DMS 273 treated with DMSO at 0.1 percent for 48 hours (cell line): ENCODE data around the gene CTDP1.
"Not testable (repeated sequence)": the region's sequence is repeated elsewhere in the genome, so short reads cannot be mapped to it uniquely, and the experiment has no call there.

ENCODE experiments used
- DNase-seq: peaks from one replicate; lab custom pipeline; 2025; lab: John Stamatoyannopoulos, UW

Gene CTDP1

GRCh38 chr18:79681484-79682387 lies 2.1 kb downstream of the CTDP1 start:
- DNase-seq: no peak

- DNase-seq: no peak
Measured at GRCh38 chr18:79682481-79682880, 2.9 kb downstream of the CTDP1 start.

GRCh38 chr18:79682894-79683625 lies 3.5 kb downstream of the CTDP1 start:
- DNase-seq: no peak

- no peak for DNase-seq
Measured at GRCh38 chr18:79683626-79684282, 4.2 kb downstream of the CTDP1 start.

- no peak for DNase-seq
Measured at GRCh38 chr18:79684283-79684631, 4.7 kb downstream of the CTDP1 start.

- no peak for DNase-seq
Measured at GRCh38 chr18:79684787-79685186, 5.2 kb downstream of the CTDP1 start.

GRCh38 chr18:79685281-79685680 lies 5.7 kb downstream of the CTDP1 start:
- no peak for DNase-seq

GRCh38 chr18:79685971-79686370 lies 6.4 kb downstream of the CTDP1 start:
- no peak for DNase-seq

- no peak for DNase-seq
Measured at GRCh38 chr18:79687806-79688205, 8.2 kb downstream of the CTDP1 start.

- DNase-seq: no peak
Measured at GRCh38 chr18:79690071-79690470, 10.5 kb downstream of the CTDP1 start.

- DNase-seq: no peak
Measured at GRCh38 chr18:79690586-79691482, 11.2 kb downstream of the CTDP1 start.

- no peak for DNase-seq
Measured at GRCh38 chr18:79692056-79692455, 12.5 kb downstream of the CTDP1 start.

GRCh38 chr18:79692886-79693285 lies 13.3 kb downstream of the CTDP1 start:
- no peak for DNase-seq

- no peak for DNase-seq
Measured at GRCh38 chr18:79693561-79694205, 14.1 kb downstream of the CTDP1 start.

GRCh38 chr18:79694206-79694894 lies 14.7 kb downstream of the CTDP1 start:
- DNase-seq: not testable (repeated sequence)

GRCh38 chr18:79694895-79695213 lies 15.3 kb downstream of the CTDP1 start:
- no peak for DNase-seq

- DNase-seq: no peak
Measured at GRCh38 chr18:79695269-79695668, 15.7 kb downstream of the CTDP1 start.

GRCh38 chr18:79695856-79696850 lies 16.6 kb downstream of the CTDP1 start:
- no peak for DNase-seq

GRCh38 chr18:79697178-79697577 lies 17.6 kb downstream of the CTDP1 start:
- no peak for DNase-seq

GRCh38 chr18:79697976-79698375 lies 18.4 kb downstream of the CTDP1 start:
- no peak for DNase-seq
